ENCODE results near the gene CCL16. TPM values are rescaled to one million over a fixed set of nuclear protein-coding genes. Genes with fewer than 3 reads are reported as not detected.

CCL16 gene
- total and polyA plus RNA-seq, 2 experiments from 2014 or later: not detected

- TF ChIP-seq REST (IDR thresholded peaks at IDR 0.05; ENCODE audit: unreplicated experiment): no peak
Measured at GRCh38 chr17:35931794-35932425, 49.4 kb downstream of the CCL16 start (continued).

- H3K4me1 Mint-ChIP-seq: peaks cover 28% of the 10 kb centered on the region
- Histone ChIP-seq H3K4me3 (peak within 1 kb of the TSS; percentile 61), H3K27me3 (ENCODE audit: insufficient read depth) (peaks cover 4% of the 10 kb centered on the region; the same call in 1 of the 2 replicates), H4K20me1 (replicated peaks; ENCODE audit: insufficient read depth) (no peaks in the 10 kb centered on the region), H3K27ac (ENCODE audit: low read depth) (no peak within 1 kb of the TSS), H3K9me2 (ENCODE audit: insufficient read depth) (no peaks in the 10 kb centered on the region), H2AFZ (peak within 1 kb of the TSS; percentile 98), H3K4me2 (peak within 1 kb of the TSS; percentile 80), H3K4me1 (ENCODE audit: insufficient read depth) (peaks cover 12% of the 10 kb centered on the region), H3K79me2 (replicated peaks; ENCODE audit: insufficient read depth) (no peaks in the 10 kb centered on the region), H3K36me3 (ENCODE audit: insufficient read depth) (no peaks in the 10 kb centered on the region), H3F3A (replicated peaks; ENCODE audit: low read depth) (no peaks in the 10 kb centered on the region)
- ATAC-seq: peak; percentile 99
- no peaks in the 10 kb centered on the region for H3K9me3 Mint-ChIP-seq
- peak; percentile 96 for DNase-seq (ENCODE audit: low spot score)
- H3K27ac Mint-ChIP-seq: peak within 1 kb of the TSS; percentile 85
- H3K36me3 Mint-ChIP-seq (ENCODE audit: low read depth): no peaks in the 10 kb centered on the region
- peak within 1 kb of the TSS; percentile 86 for H3K4me3 Mint-ChIP-seq
- peaks cover 5% of the 10 kb centered on the region for H3K27me3 Mint-ChIP-seq (ENCODE audit: insufficient read depth, low read depth, poor library complexity)
- TF ChIP-seq ZNF331 (CRISPR knock-in tag; IDR thresholded peaks at IDR 0.05; ENCODE audit: low read depth) (no peak), ETS1 (IDR thresholded peaks at IDR 0.05) (peak; percentile 51; the same call in 1 of the 2 replicates), STAT1 (IDR thresholded peaks at IDR 0.05; ENCODE audit: unreplicated experiment) (no peak), CTCF (conservative IDR thresholded peaks at IDR 0.05; ENCODE audit: low read depth in 2 of 2) (no peak), ZNF114 (CRISPR knock-in tag; IDR thresholded peaks at IDR 0.05) (no peak), EZH2phosphoT487 (IDR thresholded peaks at IDR 0.05; ENCODE audit: unreplicated experiment) (no peak), JUNB (IDR thresholded peaks at IDR 0.05; ENCODE audit: unreplicated experiment) (no peak), POLR2AphosphoS5 (IDR thresholded peaks at IDR 0.05; ENCODE audit: low read depth) (peak; percentile 95), REST (IDR thresholded peaks at IDR 0.05; ENCODE audit: unreplicated experiment) (no peak), NANOG (IDR thresholded peaks at IDR 0.05; ENCODE audit: borderline replicate concordance) (no peak), CREB1 (CRISPR knock-in tag; IDR thresholded peaks at IDR 0.05; ENCODE audit: low read depth) (no peak)
Measured at GRCh38 chr17:35930211-35931065, 50.9 kb downstream of the CCL16 start, which contains the start of gene RDM1. TSS of gene RDM1 (minus strand) at chr17:35930773. CDS start at chr17:35930727, 46 bp downstream.
